Sigmoid colon (tissue), 7 donors: ENCODE data around the gene FBXL13. TPM values are rescaled to one million over a fixed set of nuclear protein-coding genes. Genes with fewer than 3 reads are reported as not detected.

Experiments used
- DNase-seq: peaks from one replicate; pipeline ENCODE4 v3.0.0-alpha.2; 2019
- H3K27ac ChIP-seq, 4 donors: fragments of 200-600 bp; sonication (generic); one replicate each; pipeline ENCODE4 v1.5.1; 2016 to 2019; ENCODE audit warnings: mild to moderate bottlenecking in 1 of 4
- H3K27me3 ChIP-seq, 3 donors: fragments of 200-600 bp; sonication (generic); one replicate each; pipeline ENCODE4 v1.5.1; 2019; ENCODE audit warnings: mild to moderate bottlenecking in 1 of 3
- H3K36me3 ChIP-seq, 4 donors: fragments of 200-600 bp; sonication (generic); one replicate each; pipeline ENCODE4 v1.5.1; 2016 to 2019
- H3K4me1 ChIP-seq, 4 donors: fragments of 200-600 bp; sonication (generic); one replicate each; pipeline ENCODE4 v1.5.1; 2017 to 2019
- H3K4me3 ChIP-seq, 4 donors: fragments of 200-600 bp; sonication (generic); one replicate each; pipeline ENCODE4 v1.5.1; 2017 to 2019; ENCODE audit warnings: mild to moderate bottlenecking in 2 of 4, moderate library complexity in 1 of 4
- H3K9me3 ChIP-seq, 4 donors: fragments of 200-600 bp in 3 of 4; sonication (generic) in 3 of 4; one replicate each; pipeline versions ENCODE4 v1.5.1 to v1.6.1; 2013 to 2019
- EP300 ChIP-seq, 4 donors: sonication (generic); formaldehyde crosslinking; IDR thresholded peaks; one replicate each; pipeline ENCODE4 v1.6.1; 2017; ENCODE audit warnings: antibody characterized with exemption in 4 of 4
- POLR2A ChIP-seq, 2 donors: fragments of 450-650 bp; IDR thresholded peaks; one replicate each; pipeline ENCODE4 v1.6.1; 2016; ENCODE audit warnings: antibody characterized with exemption in 2 of 2, mild to moderate bottlenecking in 2 of 2, moderate library complexity in 2 of 2
- POLR2AphosphoS5 ChIP-seq, 4 donors: sonication (generic); formaldehyde crosslinking; IDR thresholded peaks; one replicate each; pipeline ENCODE4 v1.6.1; 2017; ENCODE audit warnings: antibody characterized with exemption in 4 of 4
- WGBS, 2 donors: extraction: QIAGEN DNeasy Blood & Tissue Kit; methylation state at CpG; one replicate each; pipeline ENCODE4 v1.1.7; 2013; 5-methylcytosine and 5-hydroxymethylcytosine counted together
- intact Hi-C: fragments of 100-400 bp; cut with DNase I; formaldehyde crosslinking; loops from one replicate; pipeline ENCODE4 v1.15.1; 2023
- polyA plus RNA-seq, 3 donors: library from polyadenylated mRNA; stranded (reverse); fragments of 200-250 nt; gene quantifications; one replicate each; pipeline ENCODE4 v1.2.3, GENCODE V29; 2013
- total RNA-seq, 4 donors: library from RNA; depleted of rRNA; stranded (reverse); fragments of >200 nt; gene quantifications; one replicate each; pipeline ENCODE4 v1.1.0, GENCODE V29; 2016
- TF ChIP-seq, protein P1 (sequence below), 4 experiments: fragments of 450-650 bp in 3 of 4; fragments of 200-600 bp in 1 of 4; IDR thresholded peaks; one replicate each; pipeline ENCODE4 v1.5.1; 2016 to 2019; ENCODE audit warnings: antibody characterized with exemption in 4 of 4, mild to moderate bottlenecking in 3 of 4, moderate library complexity in 2 of 4
- donor health status: healthy with polysubstance abuse.
- donor health status: Bipolar disorder and iron deficiency.
- donor health status: healthy.

The FBXL13 gene
- total and polyA plus RNA-seq, 7 donors: 0.38 to 3.3 (median 2.5) TPM; not detected in 2

DNA sequence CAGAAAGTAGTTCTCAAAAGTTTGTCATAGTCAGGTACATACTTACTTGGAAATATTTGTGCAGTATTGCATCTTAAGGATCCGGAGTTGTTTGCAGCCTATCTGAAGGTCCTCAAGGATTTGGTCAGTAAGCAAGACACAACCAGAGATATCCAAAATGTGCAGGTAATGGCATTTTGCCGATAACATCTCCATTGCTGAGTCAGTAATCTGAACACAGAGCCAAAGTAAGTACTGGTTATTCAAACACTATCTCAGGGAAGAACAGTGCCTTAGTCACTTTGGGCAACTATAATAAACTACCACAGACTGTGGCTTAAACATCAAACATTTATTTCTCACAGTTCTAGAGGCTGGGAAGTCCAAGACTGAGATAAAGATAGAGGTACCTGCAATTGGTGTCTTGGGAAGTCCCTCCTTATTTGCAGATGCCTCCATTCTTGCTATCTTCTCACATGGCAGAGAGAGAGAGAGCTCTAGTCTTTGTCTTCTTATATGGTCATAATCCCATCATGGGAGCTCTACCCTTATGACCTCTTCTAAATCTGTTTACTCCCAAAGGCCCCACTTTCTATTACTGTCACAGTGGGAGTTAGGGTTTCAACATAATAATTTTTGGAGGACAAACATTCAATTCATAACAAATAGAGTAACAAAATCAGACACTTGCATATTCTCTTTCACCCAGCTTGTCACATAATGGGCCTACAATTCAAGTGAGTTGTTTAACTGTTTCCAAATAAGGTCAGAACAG, 252.4 kb downstream of the FBXL13 start:
- no peak overlapping the region for H3K4me3 ChIP-seq
- intact Hi-C loops: no loop called here
- no peak for TF ChIP-seq EP300 (IDR thresholded peaks at IDR 0.05)
- no peak for DNase-seq
- WGBS, 2 donors: 94 to 95% methylated on average over 2 of the region's 2 CpGs
- no peak overlapping the region for H3K27ac ChIP-seq
- H3K9me3 ChIP-seq: no peaks in the 10 kb centered on the region
- no peaks in the 10 kb centered on the region for H3K4me1 ChIP-seq
- peaks cover 0 to 11% (median 0%) of the 10 kb centered on the region in 4 donors for H3K36me3 ChIP-seq
- no peaks in the 10 kb centered on the region for H3K27me3 ChIP-seq

DNA sequence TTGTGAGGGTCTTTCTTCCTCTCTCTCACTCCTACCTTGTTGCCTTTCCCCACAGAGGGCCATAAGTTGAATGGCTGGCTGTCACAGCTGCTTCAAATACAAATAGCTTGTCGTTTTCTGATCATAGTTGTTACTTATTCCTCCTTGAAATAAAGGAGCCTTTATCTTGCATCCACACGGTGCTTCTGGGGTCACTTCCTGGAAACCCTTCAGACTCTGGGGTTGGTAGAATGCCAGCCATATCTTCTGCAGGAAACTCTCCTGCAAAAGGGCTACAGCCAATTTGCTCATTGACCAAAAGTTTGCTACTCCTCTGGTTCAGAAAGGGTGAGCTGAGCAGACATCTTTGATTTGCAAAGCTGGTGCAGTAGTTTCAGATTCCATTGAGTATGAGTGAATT, 255.4 kb downstream of the FBXL13 start:
- intact Hi-C loops: no loop called here
- TF ChIP-seq POLR2A (IDR thresholded peaks at IDR 0.05): no peak
- Histone ChIP-seq H3K27ac (no peak overlapping the region), H3K27me3 (no peaks in the 10 kb centered on the region), H3K4me3 (no peak overlapping the region), H3K4me1 (no peaks in the 10 kb centered on the region), H3K36me3 (peaks cover 0 to 9% (median 0%) of the 10 kb centered on the region in 4 donors), H3K9me3 (no peaks in the 10 kb centered on the region)
- WGBS, 2 donors: 46 to 48% methylated on average over 2 of the region's 2 CpGs
- no peak for DNase-seq

DNA sequence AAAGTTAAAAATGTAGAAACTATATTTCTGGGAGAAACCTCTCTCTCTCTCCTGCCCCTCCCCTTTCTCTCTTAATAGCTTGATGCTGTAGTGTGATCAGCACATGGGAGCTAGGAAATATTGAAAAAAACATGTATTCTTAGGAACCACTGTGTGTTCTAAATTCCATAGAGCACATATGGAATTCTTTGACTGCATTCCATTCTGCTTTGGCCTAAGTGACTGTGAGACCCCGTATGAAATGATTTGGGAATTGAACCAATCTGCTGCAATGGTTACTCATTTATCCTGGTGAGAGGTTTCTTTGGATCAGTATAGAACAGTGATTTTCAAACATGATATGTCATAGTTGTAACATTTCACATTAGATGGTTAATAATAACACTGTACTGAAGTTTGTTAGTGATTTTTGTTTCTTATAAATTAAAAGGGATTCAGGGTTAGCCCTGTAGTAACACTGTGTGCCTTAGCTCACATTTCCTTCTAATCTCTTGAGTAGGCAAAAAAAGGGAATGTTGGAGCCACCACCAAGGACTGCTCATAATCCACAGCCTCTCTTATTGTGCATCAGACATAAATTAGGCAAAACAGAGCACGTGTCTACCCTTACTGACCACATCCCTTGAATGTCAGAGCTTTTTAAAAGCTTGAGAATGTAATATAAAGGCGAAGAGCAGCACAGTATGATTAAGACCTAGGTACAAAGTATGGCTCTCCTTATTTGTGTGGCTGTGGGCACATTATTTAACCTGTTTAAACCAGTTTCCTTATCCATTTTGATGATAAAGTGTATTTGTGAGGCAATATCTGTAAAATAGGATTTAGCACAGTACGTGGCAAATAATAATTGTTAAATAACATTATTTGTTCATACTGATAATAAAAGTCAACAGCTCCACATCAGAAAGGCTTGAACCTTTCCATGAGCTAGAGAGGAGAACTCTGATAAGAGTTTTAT, 256.7 kb downstream of the FBXL13 start:
- Histone ChIP-seq H3K27me3 (no peaks in the 10 kb centered on the region), H3K4me1 (no peaks in the 10 kb centered on the region), H3K36me3 (peaks cover 0 to 11% (median 0%) of the 10 kb centered on the region in 4 donors), H3K4me3 (no peak overlapping the region), H3K27ac (no peak overlapping the region), H3K9me3 (no peaks in the 10 kb centered on the region)
- DNase-seq: no peak
- intact Hi-C loops: no loop called here
- WGBS, 2 donors: 89 to 90% methylated on average over 4 of the region's 4 CpGs
- TF ChIP-seq, protein P1, sequence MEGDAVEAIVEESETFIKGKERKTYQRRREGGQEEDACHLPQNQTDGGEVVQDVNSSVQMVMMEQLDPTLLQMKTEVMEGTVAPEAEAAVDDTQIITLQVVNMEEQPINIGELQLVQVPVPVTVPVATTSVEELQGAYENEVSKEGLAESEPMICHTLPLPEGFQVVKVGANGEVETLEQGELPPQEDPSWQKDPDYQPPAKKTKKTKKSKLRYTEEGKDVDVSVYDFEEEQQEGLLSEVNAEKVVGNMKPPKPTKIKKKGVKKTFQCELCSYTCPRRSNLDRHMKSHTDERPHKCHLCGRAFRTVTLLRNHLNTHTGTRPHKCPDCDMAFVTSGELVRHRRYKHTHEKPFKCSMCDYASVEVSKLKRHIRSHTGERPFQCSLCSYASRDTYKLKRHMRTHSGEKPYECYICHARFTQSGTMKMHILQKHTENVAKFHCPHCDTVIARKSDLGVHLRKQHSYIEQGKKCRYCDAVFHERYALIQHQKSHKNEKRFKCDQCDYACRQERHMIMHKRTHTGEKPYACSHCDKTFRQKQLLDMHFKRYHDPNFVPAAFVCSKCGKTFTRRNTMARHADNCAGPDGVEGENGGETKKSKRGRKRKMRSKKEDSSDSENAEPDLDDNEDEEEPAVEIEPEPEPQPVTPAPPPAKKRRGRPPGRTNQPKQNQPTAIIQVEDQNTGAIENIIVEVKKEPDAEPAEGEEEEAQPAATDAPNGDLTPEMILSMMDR (IDR thresholded peaks at IDR 0.05): no peak
- TF ChIP-seq EP300 (IDR thresholded peaks at IDR 0.05): no peak
- TF ChIP-seq POLR2AphosphoS5 (IDR thresholded peaks at IDR 0.05): no peak
- no peak for TF ChIP-seq POLR2A (IDR thresholded peaks at IDR 0.05)

DNA sequence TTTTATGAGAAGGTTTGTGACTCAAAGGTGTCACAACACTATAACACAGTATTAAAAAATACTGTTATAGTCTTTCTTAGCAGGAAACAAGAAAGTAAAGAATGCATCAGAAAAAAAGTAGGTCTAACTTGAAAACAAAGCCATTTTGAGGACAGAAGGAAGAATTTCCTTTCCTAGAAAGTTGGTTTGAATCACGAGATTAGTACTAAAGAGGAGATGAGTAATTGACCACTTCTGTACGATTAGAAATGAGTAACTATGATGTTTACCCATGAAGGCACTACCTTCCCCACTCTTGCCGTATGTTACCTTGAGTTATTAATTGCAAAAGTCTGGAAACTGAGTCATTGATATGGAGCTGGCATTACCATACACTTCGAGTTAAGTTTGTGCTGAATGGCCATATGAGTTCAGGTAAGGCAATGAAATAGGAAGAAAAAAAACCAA, 260.5 kb downstream of the FBXL13 start:
- no peaks in the 10 kb centered on the region for H3K9me3 ChIP-seq
- WGBS, 2 donors: 84% methylated on average over 4 of the region's 4 CpGs
- intact Hi-C loops: no loop called here
- H3K4me3 ChIP-seq: no peak overlapping the region
- H3K27me3 ChIP-seq: no peaks in the 10 kb centered on the region
- H3K27ac ChIP-seq: no peak overlapping the region
- peaks cover 0 to 5% (median 0%) of the 10 kb centered on the region in 4 donors for H3K36me3 ChIP-seq
- peaks cover 0 to 14% (median 6%) of the 10 kb centered on the region in 4 donors for H3K4me1 ChIP-seq
- no peak for DNase-seq
- TF ChIP-seq EP300 (IDR thresholded peaks at IDR 0.05) (no peak), POLR2A (IDR thresholded peaks at IDR 0.05) (no peak), POLR2AphosphoS5 (IDR thresholded peaks at IDR 0.05) (no peak)
- TF ChIP-seq, protein P1 (IDR thresholded peaks at IDR 0.05): no peak

DNA sequence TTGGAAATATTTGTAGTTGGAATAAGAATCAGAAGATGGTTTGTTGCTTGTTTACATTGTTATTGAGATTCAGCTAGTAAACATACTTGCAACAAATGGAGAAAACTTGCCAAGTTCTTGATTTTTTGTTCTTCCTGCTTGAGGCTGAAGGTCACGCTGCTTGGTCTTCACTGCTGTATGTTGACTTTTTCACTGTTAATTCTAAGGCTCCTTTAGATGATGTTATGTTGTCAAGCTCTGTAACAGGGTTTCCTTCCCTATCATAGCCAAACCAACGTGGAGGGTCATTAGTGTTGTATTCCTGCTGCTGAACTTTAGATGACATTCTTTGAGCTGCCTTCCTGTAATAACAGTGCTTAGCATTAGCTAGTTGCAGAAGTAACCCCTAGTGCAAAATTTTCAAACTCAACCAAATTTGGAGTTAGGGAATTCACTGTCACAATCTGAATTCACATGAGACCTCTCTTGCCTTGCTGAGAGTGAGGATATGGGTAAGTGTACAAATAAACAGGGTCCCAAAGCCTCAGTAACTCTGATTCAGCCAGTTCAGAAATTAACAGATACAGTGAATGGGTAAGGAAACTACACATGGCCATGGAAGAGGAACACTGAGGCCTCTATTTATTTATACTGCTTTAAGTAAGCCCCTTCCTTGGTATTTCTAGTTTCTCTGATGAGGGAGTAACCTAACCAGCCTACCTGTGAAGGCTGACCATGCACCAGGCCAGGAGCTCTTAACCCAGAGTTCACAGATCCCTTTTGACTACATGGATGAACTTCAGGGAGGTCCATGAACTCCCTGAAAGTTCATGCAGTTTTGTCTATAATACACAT, 261.2 kb downstream of the FBXL13 start:
- 62 to 75% methylated on average over 2 of the region's 2 CpGs for WGBS, 2 donors
- Histone ChIP-seq H3K27me3 (no peaks in the 10 kb centered on the region), H3K4me3 (no peak overlapping the region), H3K9me3 (no peaks in the 10 kb centered on the region), H3K36me3 (peaks cover 0 to 8% (median 0%) of the 10 kb centered on the region in 4 donors), H3K27ac (no peak overlapping the region), H3K4me1 (peaks cover 0 to 14% (median 6%) of the 10 kb centered on the region in 4 donors)
- no peak for DNase-seq
- intact Hi-C loops: no loop called here
- TF ChIP-seq POLR2AphosphoS5 (IDR thresholded peaks at IDR 0.05) (no peak), EP300 (IDR thresholded peaks at IDR 0.05) (no peak), POLR2A (IDR thresholded peaks at IDR 0.05) (no peak)
- TF ChIP-seq, protein P1 (IDR thresholded peaks at IDR 0.05): no peak
